ENCODE data around the gene DNAI1.

Gene DNAI1

DNA sequence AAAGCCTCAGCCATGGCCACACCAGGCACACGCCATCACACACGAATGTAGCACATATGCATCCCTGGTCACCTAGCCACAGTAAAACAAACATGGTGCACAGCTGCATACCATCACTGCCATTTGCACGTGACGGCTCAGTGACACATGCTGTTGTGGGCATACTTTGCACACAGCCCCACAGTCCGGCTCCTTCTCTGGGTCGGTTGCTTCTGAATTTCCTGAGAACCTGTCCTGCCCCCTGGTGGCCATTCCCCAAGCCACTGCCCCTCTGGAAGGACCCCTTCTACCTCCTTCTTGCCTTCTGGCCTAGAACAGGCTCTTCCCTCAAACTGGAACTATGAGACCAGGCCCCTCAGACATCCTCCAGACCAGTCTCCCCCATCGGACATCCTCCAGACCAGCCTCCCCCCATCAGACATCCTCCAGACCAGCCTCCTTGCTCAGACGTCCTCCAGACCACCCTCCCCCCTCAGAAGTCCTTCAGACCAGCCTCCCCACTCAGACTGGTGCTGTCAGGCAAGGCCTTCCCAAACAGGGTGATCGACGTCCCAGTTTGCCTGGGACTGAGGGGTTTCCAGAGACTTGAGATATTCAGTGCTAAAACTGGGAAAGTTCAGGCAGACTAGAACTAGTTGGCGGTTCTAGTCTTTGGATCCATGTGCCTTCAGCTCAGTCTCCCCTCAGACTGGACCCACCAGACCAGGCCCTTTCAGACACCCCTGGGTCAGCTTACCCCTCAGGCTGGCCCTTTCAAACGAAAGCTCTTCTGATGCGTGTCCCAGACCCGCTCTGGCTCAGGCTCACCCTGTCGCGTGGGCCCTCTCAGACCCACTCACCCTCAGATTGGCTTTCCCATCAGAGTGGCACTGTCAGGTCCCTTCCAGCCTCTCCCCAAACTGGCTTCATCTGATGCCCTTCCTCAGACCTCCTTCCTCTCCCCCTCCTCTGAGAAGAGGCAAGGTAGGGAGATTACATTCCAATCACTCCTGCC, 88.5 kb downstream of the DNAI1 start:
- DNase-seq = no peak

DNA sequence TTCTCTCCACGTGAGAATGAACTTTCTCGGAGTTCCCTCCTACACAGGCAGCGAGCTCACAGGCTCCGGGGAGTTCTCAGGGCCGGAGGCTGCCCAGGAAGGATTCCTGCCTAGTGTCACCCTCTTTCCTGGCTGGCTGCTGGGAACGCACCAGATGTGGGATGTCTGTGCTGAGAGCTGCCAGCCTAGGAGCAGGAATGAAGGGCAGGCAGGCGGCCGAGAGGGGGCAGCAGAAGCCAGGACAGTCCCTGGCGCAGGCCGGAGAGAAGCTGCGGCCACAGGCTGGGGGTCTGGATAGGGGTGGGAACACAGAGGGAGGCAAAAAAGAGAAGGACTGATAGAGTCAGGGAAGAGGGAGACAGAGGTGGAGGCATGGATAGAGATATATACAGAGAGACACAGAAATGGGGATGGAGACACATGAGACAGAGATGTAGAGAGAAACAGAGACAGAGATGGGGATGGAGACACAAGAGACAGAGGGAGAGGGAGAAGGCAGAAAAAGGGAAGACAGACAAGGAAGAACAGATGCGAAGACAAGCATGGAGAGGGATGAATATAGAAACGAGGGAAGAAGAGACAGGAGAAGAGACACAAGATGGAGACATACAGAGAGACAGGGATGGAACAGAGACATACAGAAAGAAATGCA, 89.5 kb downstream of the DNAI1 start:
- no peak for DNase-seq

GRCh38 chr9:34549407-34549732, 90.8 kb downstream of the DNAI1 start:
- no peak for DNase-seq

GRCh38 chr9:34550016-34550680, 91.5 kb downstream of the DNAI1 start:
- no peak for DNase-seq

- no peak for DNase-seq
Measured at GRCh38 chr9:34550681-34551270, 92.2 kb downstream of the DNAI1 start.

- DNase-seq = no peak
Measured at GRCh38 chr9:34551751-34552605, 93.4 kb downstream of the DNAI1 start.

- no peak for DNase-seq
Measured at GRCh38 chr9:34552606-34552981, 94.0 kb downstream of the DNAI1 start.

DNA sequence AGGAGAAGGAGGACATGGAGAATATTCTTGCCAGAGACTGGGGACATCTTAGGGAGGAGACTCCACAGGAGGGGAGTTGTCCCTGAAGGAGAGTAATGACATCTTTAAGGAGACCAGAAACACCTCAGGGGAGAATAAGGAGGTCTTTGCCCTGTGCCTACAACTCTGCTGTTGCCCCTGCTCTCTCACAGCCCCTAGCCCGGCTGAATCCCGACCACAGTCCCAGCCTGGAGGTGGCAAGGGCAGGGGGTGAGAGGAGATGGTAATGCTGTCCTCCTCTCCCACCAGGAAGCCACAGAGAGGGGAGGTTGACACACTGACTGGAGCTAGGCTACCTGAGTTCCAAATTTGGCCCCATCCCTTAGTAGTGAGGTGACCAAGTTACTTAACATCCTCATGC, 94.4 kb downstream of the DNAI1 start:
- no peak for DNase-seq

GRCh38 chr9:34553511-34554021, 95.0 kb downstream of the DNAI1 start:
- no peak for DNase-seq

DNA sequence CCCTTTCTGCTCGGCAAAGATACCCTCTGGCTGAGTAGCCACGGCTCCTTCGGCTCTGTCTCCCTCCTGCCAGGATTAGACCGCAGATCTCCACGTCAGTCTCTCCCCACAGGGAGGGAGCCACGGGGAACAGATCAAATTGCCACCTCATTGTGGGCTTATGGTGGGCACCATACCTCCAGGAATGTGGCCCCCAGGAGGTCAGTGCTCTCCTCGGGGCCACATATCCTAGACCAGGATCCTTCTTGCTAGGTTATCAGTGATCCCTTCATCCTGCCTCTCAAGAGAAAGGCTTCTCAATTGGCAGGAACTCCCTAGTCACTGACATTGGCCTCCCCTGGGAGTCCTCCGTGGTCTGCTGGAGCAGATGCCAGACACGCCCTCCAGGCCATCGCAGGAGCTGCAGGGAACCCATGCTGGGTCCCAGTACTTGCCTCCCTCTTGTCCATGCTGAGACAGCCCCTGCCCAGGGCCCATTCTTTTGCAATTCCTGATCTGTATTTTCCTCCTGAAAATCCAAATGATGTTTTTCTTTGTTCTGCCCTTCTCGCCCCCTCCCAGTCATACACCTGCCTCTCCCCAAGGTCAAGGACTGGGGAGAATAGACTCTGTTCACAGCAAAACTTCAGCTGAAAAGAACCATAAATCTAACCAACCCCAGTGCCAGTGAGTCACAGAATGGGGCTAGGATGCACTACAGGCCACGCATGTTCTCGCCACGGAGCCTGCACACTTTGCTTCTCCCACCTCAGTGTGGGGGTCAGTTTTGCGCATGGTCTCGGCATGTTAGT, 95.8 kb downstream of the DNAI1 start:
- DNase-seq = no peak

DNA sequence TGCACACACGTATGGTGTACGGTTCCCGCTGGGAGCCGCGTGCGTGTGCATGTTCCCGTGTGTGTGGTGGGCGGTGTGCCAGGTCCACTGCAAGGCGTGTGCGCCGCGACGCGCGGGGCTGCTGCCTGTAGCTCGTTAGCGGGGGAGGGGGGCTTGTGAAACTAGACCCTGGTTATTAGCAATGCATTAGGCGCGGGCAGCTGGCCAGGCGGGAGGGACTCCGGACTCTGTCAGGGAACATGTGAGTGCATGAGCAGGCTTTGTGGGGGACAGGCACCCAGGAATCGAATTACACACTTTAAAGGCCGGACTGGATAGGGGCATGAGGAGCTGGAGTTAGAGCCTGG, 96.4 kb downstream of the DNAI1 start:
- DNase-seq = no peak

DNA sequence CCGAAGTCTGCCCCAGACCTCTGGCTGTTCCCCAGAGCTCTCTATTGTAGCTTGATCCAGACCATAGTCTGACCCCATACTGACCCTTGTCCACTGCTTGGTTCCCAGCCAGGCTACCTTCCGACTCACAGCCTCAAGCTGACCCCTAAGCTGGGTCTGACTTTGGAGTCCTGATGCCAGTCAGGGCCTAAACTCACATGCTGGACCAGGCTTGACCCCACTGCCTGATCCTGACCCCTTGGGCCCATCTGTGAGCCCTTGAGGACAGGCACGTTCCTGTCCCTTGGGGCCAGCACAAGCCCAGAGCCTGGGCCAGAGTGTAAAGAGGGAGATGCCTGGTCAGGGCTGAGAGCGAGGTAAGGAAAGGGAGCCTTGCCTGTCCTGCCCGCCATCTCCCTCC, 96.9 kb downstream of the DNAI1 start:
- DNase-seq = no peak

DNA sequence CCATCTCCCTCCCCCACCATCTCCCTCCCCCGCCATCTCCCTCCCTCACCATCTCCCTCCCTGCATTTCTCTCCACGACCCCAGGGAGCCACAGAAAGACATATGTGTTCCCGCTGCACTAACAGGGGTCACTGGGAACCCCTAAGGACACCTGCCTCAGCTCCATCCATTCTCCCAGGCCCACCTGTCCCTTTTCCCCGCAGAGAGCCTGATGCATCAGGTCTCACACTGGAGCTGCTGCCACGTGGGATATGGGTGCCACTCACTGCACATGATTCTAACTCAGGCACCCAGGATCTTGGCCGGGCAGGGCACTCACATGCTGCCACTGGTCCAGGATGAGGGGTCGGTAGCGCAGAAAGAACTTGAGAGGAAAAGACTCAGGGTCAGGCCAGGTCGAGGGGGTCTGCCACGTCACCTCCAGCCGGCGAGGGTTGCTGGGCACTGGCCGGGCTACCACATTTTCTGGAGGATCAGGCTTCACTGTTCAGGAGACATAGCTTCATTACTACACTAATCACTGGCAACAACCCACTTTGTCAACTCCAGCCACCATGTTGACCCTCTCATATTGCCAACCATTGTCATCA, 97.4 kb downstream of the DNAI1 start:
- no peak for DNase-seq

DNA sequence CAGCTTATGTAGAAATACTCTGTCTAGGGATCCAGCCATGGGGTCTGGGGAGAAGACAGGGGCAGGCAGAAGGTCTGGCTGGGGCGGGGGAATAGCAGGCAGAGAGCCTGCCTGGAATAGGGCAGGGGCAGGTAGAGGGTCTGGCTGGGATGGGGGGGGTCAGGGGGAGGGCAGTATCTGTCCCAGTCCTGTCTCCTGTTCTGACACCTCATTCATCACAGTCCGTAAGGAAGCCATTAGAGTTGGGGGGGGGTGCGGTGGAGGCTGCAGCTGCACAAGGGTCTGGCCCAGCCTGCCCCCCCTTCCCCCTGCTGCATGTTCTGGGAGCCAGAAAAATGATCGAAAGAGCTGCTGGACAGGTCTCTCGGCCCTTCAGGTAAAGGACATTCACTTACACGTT, 98.3 kb downstream of the DNAI1 start:
- no peak for DNase-seq

DNA sequence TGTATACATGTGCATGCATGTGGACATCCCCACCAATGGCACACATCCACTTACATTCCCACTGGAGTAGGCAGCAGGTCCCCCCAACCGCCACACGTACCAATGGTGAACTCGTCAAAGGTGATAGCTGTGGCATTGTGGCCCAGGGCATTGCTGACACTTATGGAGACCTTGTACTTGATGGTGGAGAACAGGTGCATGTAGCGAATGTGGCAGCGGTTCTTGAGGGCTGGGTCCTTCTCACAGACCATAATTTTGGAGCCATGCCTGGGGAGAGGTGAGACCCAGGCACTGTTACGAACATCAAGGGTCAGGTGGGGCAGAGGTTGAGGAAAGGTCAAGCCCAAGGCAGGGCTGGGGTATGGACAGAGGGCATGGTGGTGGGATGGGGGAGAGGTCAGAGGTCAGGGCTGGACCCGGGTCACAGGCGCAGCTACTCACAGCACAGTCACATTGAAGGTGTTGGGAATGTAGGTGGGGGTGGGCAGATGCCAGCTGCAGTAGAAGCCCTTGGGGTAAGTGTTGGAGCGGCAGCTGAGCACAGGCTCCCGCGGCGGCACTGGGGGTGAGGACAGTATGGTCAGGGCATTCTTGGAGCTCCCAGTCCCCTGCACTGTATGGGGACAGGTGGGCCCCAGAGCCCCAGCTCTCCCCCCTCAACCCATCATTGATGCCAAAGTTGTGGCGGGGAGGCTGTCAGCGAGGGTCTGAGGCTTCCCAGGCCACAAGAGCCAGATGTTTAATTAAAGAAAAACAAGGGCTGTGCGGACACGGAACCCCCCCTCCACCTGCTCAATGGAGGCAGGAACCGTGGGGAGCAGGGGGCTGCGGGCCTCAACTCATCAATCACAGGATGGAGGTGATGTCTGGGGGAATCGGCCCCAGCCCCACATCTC, 99.1 kb downstream of the DNAI1 start:
- DNase-seq = no peak

GRCh38 chr9:34558364-34558763, 99.8 kb downstream of the DNAI1 start:
- no peak for DNase-seq

DNA sequence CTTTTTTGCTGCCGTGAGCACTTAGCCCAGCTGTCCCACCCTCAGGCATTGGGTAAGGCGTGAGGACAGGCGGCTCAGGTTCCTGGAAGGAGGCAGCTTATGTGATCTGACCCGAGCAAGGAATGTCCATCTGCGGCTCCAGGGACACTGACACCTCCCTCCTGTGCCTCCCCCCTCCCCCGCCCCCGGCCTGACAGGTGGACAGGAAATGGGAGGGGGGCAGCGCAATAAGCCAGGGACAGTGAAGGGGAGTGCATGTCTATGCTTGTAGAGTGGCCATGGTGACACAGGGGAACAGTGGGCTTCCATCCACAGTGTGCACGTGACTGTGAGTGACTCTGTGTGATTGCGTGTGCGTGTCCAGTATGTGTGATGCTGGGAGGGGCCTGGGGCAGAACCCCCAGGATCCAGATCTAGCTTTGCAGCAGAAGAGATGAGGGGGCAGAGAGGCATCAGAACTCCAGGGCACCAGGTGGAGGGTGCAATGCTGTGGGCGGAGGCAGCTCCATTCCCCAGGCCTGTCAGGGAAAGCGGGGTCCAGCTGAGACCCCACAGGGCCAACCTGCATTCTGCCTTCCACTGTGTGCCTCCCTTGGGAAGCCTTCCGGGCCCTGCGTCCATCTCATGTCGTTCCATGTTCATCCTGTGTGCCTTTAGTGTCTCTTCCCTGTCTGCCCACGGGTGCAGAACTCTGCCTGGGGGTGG, 100.5 kb downstream of the DNAI1 start:
- DNase-seq = no peak

DNA sequence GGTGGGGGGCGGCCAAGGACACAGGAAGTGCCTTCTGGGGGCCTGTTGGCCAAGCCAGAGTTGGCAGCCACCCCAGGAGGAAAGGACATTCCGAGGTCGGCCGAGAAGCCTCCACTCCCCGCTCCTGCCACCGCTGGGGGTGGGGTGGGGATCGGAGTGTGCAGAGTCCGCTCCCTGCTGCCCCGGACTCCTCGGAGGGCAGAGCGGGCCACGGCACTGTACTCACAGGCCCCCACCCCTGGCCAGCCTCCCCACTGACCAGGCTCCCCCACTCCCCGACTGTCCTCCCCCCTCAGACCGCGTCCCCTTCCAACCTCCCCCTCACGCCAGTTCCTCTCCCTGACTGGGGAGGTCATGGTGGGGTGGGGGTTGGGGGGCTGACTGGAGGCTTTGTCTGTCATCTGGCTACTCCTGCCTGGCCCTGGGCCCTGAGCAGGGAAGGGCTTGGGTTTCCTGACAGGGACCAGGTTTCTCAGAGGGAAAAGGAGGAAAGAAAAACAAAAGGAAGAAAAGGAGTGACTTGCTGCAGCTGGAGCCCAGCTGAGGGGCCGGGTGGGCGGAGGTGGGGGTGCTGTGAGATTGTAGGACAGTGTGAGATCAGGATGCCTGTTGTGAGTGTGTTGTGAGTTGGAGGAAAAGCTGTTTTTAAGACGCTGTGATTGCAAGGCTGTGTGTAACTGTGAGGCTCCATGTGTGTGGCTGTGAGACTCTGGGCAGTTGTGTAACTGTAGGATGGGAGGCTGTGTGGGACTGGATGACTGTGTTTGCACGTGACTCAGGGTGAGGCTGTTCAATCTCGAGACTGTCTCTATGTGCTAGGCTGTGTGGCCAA, 101.2 kb downstream of the DNAI1 start:
- DNase-seq = no peak
